A549 treated with GW870086 at 1 μM for 4 hours (cell line): ENCODE results near the gene CCNG1. TPM values are rescaled to one million over a fixed set of nuclear protein-coding genes. Genes with fewer than 3 reads are reported as not detected.

Source experiments
- total RNA-seq: library from RNA; stranded (reverse); fragments of 200-300 nt; extraction: Qiagen RNA extraction; gene quantifications from 5 replicates; pipeline ENCODE4 v1.2.3, GENCODE V29; 2022; ENCODE audit warnings: low read depth

Gene CCNG1
- 58.6 to 68.0 TPM (median 63.1 TPM) in 5 replicates for total RNA-seq

GRCh38 chr5:163437309-163438182 is at the start of gene CCNG1:
TSS of gene CCNG1 (plus strand) at chr5:163437595. CDS start at chr5:163439257, 1,662 bp downstream.

GRCh38 chr5:163459819-163460561 is 22.6 kb downstream of the CCNG1 start, which contains the start of gene NUDCD2:
TSS of gene NUDCD2 (minus strand) at chr5:163460102. CDS start at chr5:163460050, 52 bp downstream.

GRCh38 chr5:163460562-163461171 is 23.3 kb downstream of the CCNG1 start, which contains the start of gene HMMR:
TSS of gene HMMR (plus strand) at chr5:163460632. CDS start at chr5:163460693, 61 bp downstream.

Other genes starting within 250 kb of the CCNG1 start
- 26.6 to 36.6 TPM (median 34.6 TPM) in 5 replicates for gene NUDCD2, start 22.5 kb downstream of the CCNG1 start, total RNA-seq
- 19.2 to 28.1 TPM (median 24.0 TPM) in 5 replicates for gene HMMR, start 23.0 kb downstream of the CCNG1 start, total RNA-seq
- 35.5 to 48.3 TPM (median 44.6 TPM) in 5 replicates for gene MAT2B, start 68.0 kb downstream of the CCNG1 start, total RNA-seq